NCI-H2227 (cell line): ENCODE measurements around the gene RTP2.

Source experiments
- DNase-seq: peaks from one replicate; lab custom pipeline; 2025; ENCODE audit not compliant: unreplicated experiment; lab: John Stamatoyannopoulos, UW

Gene RTP2

GRCh38 chr3:187702507-187703033 lies at the start of gene RTP2:
Gene RTP2 (minus strand): TSS chr3:187702557. CDS start chr3:187702128, 429 bp downstream.
- no peak for DNase-seq

GRCh38 chr3:187750513-187751123 lies 48.3 kb upstream of the RTP2 start:
- no peak for DNase-seq

GRCh38 chr3:187750006-187750512 lies 47.7 kb upstream of the RTP2 start:
- DNase-seq: peak; percentile 15

- DNase-seq: peak; percentile 84
Observed at GRCh38 chr3:187748050-187748481, 45.7 kb upstream of the RTP2 start.

- DNase-seq: no peak
Observed at GRCh38 chr3:187747506-187747905, 45.1 kb upstream of the RTP2 start.

GRCh38 chr3:187746442-187747281 lies 44.3 kb upstream of the RTP2 start:
- no peak for DNase-seq

- no peak for DNase-seq
Observed at GRCh38 chr3:187746059-187746441, 43.7 kb upstream of the RTP2 start.

GRCh38 chr3:187745201-187746058 lies 43.1 kb upstream of the RTP2 start, which contains the start of gene BCL6:
Gene BCL6 (minus strand): TSS chr3:187745468. CDS start chr3:187733693, 11,775 bp downstream.
- peak; percentile 95 for DNase-seq

- DNase-seq: peak; percentile 41
Observed at GRCh38 chr3:187744169-187745151, 42.1 kb upstream of the RTP2 start.

GRCh38 chr3:187743195-187744141 lies 41.1 kb upstream of the RTP2 start:
- peak; percentile 24 for DNase-seq

- DNase-seq: no peak
Observed at GRCh38 chr3:187742351-187743171, 40.2 kb upstream of the RTP2 start.

GRCh38 chr3:187741403-187742350 lies 39.3 kb upstream of the RTP2 start:
- peak; percentile 44 for DNase-seq

GRCh38 chr3:187740421-187741399 lies 38.4 kb upstream of the RTP2 start:
- peak; percentile 58 for DNase-seq

GRCh38 chr3:187739561-187740332 lies 37.4 kb upstream of the RTP2 start:
- DNase-seq: peak; percentile 79
